Fibroblast of villous mesenchyme (primary cell): ENCODE measurements around the gene C6orf163. TPM values are rescaled to one million over a fixed set of nuclear protein-coding genes. Genes with fewer than 3 reads are reported as not detected.

Experiments used
- DNase-seq: peaks from one replicate; pipeline ENCODE4 v3.0.0-alpha.2; 2010; ENCODE audit warnings: low read depth
- H3K4me3 ChIP-seq: 2 replicates; pipeline ENCODE4 v1.5.1; 2011; ENCODE audit warnings: low read depth, mild to moderate bottlenecking, low read length
- total RNA-seq: library from RNA; depleted of rRNA; stranded (reverse); fragments of >200 nt; gene quantifications from 2 replicates; pipeline ENCODE4 v1.2.3, GENCODE V29; 2012
- TF ChIP-seq, protein P1 (sequence below): IDR thresholded peaks from 2 replicates; pipeline ENCODE4 v1.5.1; 2012; ENCODE audit warnings: low read depth, mild to moderate bottlenecking, low read length; ENCODE audit not compliant: insufficient read depth

Gene C6orf163
- total RNA-seq, 1 donor, result 2.6 TPM

DNA sequence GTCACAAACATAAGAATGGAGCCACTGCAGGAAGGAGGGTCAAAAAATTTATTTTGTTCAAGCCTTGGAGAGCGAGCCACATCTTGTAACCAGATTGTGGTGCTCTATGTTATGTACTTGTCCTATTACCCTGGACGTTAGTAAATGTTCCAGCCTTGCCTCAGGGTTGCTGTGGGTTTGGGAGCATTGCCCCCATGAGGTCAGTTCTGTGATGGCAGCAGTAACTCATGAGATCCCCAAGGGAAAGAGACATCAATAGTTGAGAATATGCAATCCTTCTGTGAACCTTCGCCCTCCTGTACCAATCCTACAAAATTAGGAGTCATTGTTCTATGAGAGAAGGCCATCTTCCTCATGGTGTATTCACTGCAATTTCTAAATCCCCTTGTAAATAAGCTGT is 46.7 kb downstream of the C6orf163 start:
- peak; percentile 38 for DNase-seq
- TF ChIP-seq, protein P1, sequence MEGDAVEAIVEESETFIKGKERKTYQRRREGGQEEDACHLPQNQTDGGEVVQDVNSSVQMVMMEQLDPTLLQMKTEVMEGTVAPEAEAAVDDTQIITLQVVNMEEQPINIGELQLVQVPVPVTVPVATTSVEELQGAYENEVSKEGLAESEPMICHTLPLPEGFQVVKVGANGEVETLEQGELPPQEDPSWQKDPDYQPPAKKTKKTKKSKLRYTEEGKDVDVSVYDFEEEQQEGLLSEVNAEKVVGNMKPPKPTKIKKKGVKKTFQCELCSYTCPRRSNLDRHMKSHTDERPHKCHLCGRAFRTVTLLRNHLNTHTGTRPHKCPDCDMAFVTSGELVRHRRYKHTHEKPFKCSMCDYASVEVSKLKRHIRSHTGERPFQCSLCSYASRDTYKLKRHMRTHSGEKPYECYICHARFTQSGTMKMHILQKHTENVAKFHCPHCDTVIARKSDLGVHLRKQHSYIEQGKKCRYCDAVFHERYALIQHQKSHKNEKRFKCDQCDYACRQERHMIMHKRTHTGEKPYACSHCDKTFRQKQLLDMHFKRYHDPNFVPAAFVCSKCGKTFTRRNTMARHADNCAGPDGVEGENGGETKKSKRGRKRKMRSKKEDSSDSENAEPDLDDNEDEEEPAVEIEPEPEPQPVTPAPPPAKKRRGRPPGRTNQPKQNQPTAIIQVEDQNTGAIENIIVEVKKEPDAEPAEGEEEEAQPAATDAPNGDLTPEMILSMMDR, result peak; percentile 63
- no peak overlapping the region for H3K4me3 ChIP-seq

DNA sequence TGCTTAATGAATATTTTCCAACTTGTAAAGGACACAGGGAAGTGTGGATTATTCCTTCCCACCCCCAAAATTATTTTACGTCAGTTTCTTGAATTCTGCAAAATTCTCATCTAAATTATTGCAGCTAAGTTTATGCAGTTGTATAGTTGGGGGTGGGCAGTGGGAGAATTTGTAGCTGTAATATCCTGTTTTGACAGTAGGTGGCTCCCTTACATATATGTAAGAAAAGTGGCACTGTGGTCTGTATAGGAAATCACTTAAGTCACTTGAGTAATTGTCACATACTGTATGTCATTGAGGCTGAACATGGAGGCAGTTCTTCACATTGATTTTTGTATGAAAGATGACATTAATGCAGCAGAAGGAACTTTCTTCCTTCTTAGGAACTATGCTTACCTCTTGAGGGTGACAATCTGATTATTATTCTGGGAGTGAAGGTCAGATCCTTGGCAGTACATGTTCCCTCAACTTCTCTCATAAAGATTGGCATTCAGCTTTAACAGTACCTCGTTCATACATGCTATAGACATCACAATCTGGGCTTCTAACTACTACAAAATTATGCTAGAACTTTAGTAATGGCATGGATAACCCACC is 48.5 kb downstream of the C6orf163 start:
- TF ChIP-seq, protein P1, result peak; percentile 73
- peak; percentile 76 for DNase-seq
- no peak overlapping the region for H3K4me3 ChIP-seq

DNA sequence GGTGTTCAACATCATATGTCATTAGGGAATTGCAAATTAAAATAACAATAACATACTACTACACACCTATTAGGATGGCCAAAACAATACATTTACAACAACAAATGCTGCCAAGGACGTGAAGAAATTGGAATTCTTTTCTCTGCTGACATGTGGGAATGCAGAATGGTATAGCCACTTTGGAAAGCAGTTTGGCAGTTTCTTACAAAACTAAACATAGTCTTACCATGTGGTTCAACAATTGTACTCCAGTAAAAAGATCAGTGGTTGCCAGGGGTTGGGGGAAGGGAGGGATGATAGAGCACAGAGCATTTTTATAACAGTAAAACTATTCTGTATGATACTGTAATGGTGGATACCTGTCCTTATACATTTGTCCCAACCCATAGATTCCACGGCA is 50.8 kb downstream of the C6orf163 start:
- no peak overlapping the region for H3K4me3 ChIP-seq
- TF ChIP-seq, protein P1, result no peak
- DNase-seq, result no peak

DNA sequence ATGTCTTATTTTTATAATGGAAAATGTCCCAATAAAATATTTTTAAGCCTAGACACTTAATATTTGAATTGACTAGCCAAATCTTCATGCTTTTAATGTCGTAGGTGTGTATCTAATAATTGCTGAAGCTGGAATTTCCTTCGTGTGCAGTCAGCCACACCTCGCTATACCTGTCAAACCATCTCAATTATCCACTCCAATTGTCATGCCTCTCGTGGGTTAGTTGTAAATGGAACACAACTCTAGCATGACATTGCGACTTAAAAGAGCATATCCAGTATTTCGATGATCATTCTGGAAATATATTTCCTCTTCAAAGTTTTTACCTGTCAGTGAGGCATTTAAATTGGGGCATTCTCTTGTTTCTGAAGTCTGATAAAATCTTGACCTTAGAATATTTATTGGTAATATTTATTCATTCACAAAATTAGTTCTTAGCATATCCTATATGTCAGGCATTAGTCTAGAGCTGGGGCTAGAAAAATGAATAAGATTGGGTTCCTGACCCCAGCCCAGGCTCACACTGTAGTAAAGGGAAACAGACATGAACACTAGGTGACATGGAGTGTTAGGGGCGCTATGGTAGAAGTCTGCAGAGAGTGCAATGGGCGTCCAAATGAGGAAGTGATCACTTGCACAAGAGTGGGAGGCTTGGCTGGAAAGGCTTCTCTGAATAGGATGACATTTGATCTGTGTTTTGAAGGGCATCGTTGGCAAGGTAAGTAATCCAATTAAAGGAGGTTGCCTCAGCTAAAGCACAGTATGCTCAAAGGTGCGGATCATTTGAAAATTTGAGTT is 52.2 kb downstream of the C6orf163 start:
- DNase-seq, result no peak
- no peak overlapping the region for H3K4me3 ChIP-seq
- TF ChIP-seq, protein P1, result no peak

DNA sequence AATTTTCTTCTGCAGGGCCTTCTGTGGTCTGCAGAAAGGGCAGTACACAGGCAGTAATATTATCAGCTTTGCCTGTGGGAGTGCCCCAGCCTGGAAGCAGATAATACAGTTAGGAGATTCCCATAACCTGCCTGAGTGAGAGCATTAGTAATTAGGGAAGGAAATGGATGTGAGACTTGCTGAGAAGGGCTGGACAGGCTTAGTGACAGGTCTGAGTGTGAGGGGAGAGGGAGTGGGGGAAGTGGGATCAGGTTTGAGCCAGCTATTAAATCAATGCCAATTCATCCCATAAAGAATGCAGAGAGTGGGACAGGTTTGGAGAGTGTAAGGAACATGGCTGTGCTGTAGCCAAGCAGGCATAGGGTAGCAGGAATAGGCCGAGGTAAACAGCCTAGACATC is 53.0 kb downstream of the C6orf163 start:
- TF ChIP-seq, protein P1, result no peak
- no peak overlapping the region for H3K4me3 ChIP-seq
- DNase-seq, result no peak

DNA sequence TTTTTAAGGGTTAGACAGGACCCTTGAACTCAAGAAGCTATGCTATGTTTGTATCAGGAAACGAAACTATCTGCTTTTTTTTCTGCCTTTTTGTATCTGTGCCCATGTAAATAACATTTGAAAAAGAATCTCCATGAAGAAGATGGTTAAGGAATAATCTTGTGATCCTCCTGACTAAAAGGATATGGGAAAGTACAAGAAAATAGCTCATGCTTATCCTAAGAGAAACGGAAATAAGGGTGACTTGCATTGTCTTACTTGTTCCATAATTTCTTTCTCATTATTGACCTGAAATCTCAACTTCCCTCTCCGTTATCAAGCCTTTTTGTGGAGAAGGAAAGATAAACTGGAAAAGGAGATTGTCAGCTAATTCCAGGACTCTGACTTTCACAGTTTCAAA is 57.2 kb downstream of the C6orf163 start:
- no peak overlapping the region for H3K4me3 ChIP-seq
- no peak for DNase-seq
- TF ChIP-seq, protein P1, result no peak
